ENCODE data around the gene COBL. TPM values are rescaled to one million over a fixed set of nuclear protein-coding genes. Genes with fewer than 3 reads are reported as not detected.

Gene COBL
- total RNA-seq, 1 donor from 2014 or later = 27.9 TPM

- intact Hi-C loops (cut with DNase I) = no loop called here
- H3K27ac ChIP-seq = no peak overlapping the region
- H3K36me3 ChIP-seq = no peaks in the 10 kb centered on the region
- H3K4me3 ChIP-seq = no peak overlapping the region
- TF ChIP-seq CTCF (IDR thresholded peaks at IDR 0.05) = no peak
- no peaks in the 10 kb centered on the region for H3K9me3 ChIP-seq
- ATAC-seq = no peak
- H3K4me1 ChIP-seq = no peaks in the 10 kb centered on the region
- no peak for DNase-seq
- no peaks in the 10 kb centered on the region for H3K27me3 ChIP-seq (ENCODE audit: low read depth)
Observed at GRCh38 chr7:51295440-51296245, 21.0 kb downstream of the COBL start.

GRCh38 chr7:51292596-51292995 is 24.0 kb downstream of the COBL start:
- intact Hi-C loops (cut with DNase I) = no loop called here
- Histone ChIP-seq H3K4me3 (no peak overlapping the region), H3K36me3 (no peaks in the 10 kb centered on the region), H3K27ac (no peak overlapping the region), H3K4me1 (peaks cover 6% of the 10 kb centered on the region), H3K9me3 (no peaks in the 10 kb centered on the region), H3K27me3 (ENCODE audit: low read depth) (no peaks in the 10 kb centered on the region)
- DNase-seq (no peak), ATAC-seq (peak in 1 of 2 donors; percentile 32)
- TF ChIP-seq CTCF (IDR thresholded peaks at IDR 0.05) = no peak

GRCh38 chr7:51290702-51291540 is 25.7 kb downstream of the COBL start:
- TF ChIP-seq CTCF (IDR thresholded peaks at IDR 0.05) = no peak
- Histone ChIP-seq H3K27me3 (ENCODE audit: low read depth) (no peaks in the 10 kb centered on the region), H3K4me3 (no peak overlapping the region), H3K4me1 (peaks cover 6% of the 10 kb centered on the region), H3K27ac (no peak overlapping the region), H3K9me3 (no peaks in the 10 kb centered on the region), H3K36me3 (no peaks in the 10 kb centered on the region)
- DNase-seq (no peak), ATAC-seq (peak; percentile 16 to 41)
- intact Hi-C loops (cut with DNase I) = no loop called here

GRCh38 chr7:51290304-51290637 is 26.3 kb downstream of the COBL start:
- Histone ChIP-seq H3K27me3 (ENCODE audit: low read depth) (no peaks in the 10 kb centered on the region), H3K4me3 (no peak overlapping the region), H3K36me3 (no peaks in the 10 kb centered on the region), H3K4me1 (peaks cover 6% of the 10 kb centered on the region), H3K27ac (no peak overlapping the region), H3K9me3 (no peaks in the 10 kb centered on the region)
- no peak for TF ChIP-seq CTCF (IDR thresholded peaks at IDR 0.05)
- DNase-seq (no peak), ATAC-seq (no peak)
- intact Hi-C loops (cut with DNase I) = no loop called here

- Histone ChIP-seq H3K36me3 (no peaks in the 10 kb centered on the region), H3K9me3 (no peaks in the 10 kb centered on the region), H3K4me3 (no peak overlapping the region), H3K27me3 (ENCODE audit: low read depth) (no peaks in the 10 kb centered on the region), H3K4me1 (peaks cover 6% of the 10 kb centered on the region), H3K27ac (no peak overlapping the region)
- ATAC-seq = peak in 1 of 2 donors; percentile 18
- no peak for TF ChIP-seq CTCF (IDR thresholded peaks at IDR 0.05)
- intact Hi-C loops (cut with DNase I) = no loop called here
- no peak for DNase-seq
Observed at GRCh38 chr7:51289623-51290303, 26.8 kb downstream of the COBL start.
